GM12878 (cell line): ENCODE results near the gene AATF. TPM values are rescaled to one million over a fixed set of nuclear protein-coding genes. Genes with fewer than 3 reads are reported as not detected.

ENCODE experiments used
- ATAC-seq: fragments of 200-7000 bp; cut with Tn5 transposase; 3 replicates; pipeline ENCODE4 v1.9.1; 2020; ENCODE audit warnings: mild to moderate bottlenecking, moderate library complexity
- BruUV-seq: library from RNA; stranded (reverse); fragments of 400-500 nt; replicated peaks from 2 replicates; lab custom pipeline; 2021; lab: Mats Ljungman, UMichigan
- CTCF ChIA-PET: fragments of 300-600 bp; sonication (Branson Sonifier 250); formaldehyde crosslinking; extraction: SDS; loops from one replicate; lab custom pipeline; 2021; ENCODE audit warnings: inconsistent platforms; lab: Yijun Ruan, JAX
- POLR2A ChIA-PET: fragments of 350-600 bp; formaldehyde crosslinking; extraction: SDS; loops from one replicate; lab custom pipeline; 2021; ENCODE audit warnings: inconsistent platforms; lab: Charles Lee
- RAD21 ChIA-PET: fragments of 300-600 bp; sonication (Branson Sonifier 250); formaldehyde crosslinking; loops from one replicate; lab custom pipeline; 2023; ENCODE audit warnings: antibody characterized with exemption; ENCODE audit not compliant: unreplicated experiment; lab: Charles Lee
- SMC1A ChIA-PET: fragments of 300-600 bp; sonication (Branson Sonifier 250); formaldehyde crosslinking; loops from one replicate; lab custom pipeline; 2023; ENCODE audit not compliant: unreplicated experiment, uncharacterized antibody; lab: Charles Lee
- DNase-seq: peaks from one replicate; pipeline ENCODE4 v3.0.0-alpha.2; 2011; ENCODE audit warnings: low read depth, low spot score
- FAIRE-seq: peaks from 3 replicates; lab custom pipeline; 2011; peaks lifted over from hg19 to GRCh38; lab: Jason Lieb, UNC
- H2AFZ ChIP-seq: 2 replicates; pipeline ENCODE4 v1.6.0; 2011; ENCODE audit warnings: low read depth, low read length, control low read depth; ENCODE audit not compliant: control insufficient read depth
- H3K27ac ChIP-seq: 2 replicates; pipeline ENCODE4 v1.5.1; 2011; ENCODE audit warnings: control low read depth; ENCODE audit not compliant: control insufficient read depth, insufficient read depth
- H3K27me3 ChIP-seq, 2 experiments: replicated peaks in 1 of 2; 2 replicates each; pipeline versions ENCODE4 v1.6.0 to v1.6.1; 2011; ENCODE audit warnings: low read length in 1 of 2; ENCODE audit not compliant: control insufficient read depth in 2 of 2, insufficient read depth in 2 of 2
- H3K36me3 ChIP-seq, 2 experiments: 2 replicates each; pipeline ENCODE4 v1.5.1; 2011; ENCODE audit warnings: low read length in 1 of 2; ENCODE audit not compliant: control insufficient read depth in 2 of 2, insufficient read depth in 2 of 2
- H3K4me1 ChIP-seq: 2 replicates; pipeline ENCODE4 v1.6.1; 2011; ENCODE audit warnings: mild to moderate bottlenecking, low read length, moderate library complexity, mixed read lengths; ENCODE audit not compliant: control insufficient read depth, insufficient read depth
- H3K4me2 ChIP-seq: 2 replicates; pipeline ENCODE4 v1.6.0; 2011; ENCODE audit warnings: control low read depth; ENCODE audit not compliant: control insufficient read depth, insufficient read depth
- H3K4me3 ChIP-seq: fragments of 200-600 bp; sonication (generic); 2 replicates; pipeline ENCODE4 v1.5.1; 2016
- H3K79me2 ChIP-seq: 2 replicates; pipeline ENCODE4 v1.6.0; 2011; ENCODE audit warnings: low read length; ENCODE audit not compliant: control insufficient read depth, insufficient read depth
- H3K9ac ChIP-seq: 2 replicates; pipeline ENCODE4 v1.8.0; 2011; ENCODE audit warnings: low read length, control low read depth, mixed read lengths; ENCODE audit not compliant: control insufficient read depth, insufficient read depth
- H3K9me3 ChIP-seq: replicated peaks from 3 replicates; pipeline ENCODE4 v1.5.1; 2011; ENCODE audit warnings: mild to moderate bottlenecking, low read length; ENCODE audit not compliant: control insufficient read depth, insufficient read depth
- H4K20me1 ChIP-seq: 2 replicates; pipeline ENCODE4 v1.6.0; 2011; ENCODE audit not compliant: control insufficient read depth, insufficient read depth
- E2F4 ChIP-seq: IDR thresholded peaks from 2 replicates; pipeline ENCODE4 v1.6.1; 2012; ENCODE audit warnings: low read depth, low read length, improper control_type of control experiment
- IKZF1 ChIP-seq: fragments of 450-650 bp; conservative IDR thresholded peaks from 2 replicates; pipeline ENCODE4 v1.6.1; 2017; ENCODE audit warnings: antibody characterized with exemption, mild to moderate bottlenecking
- MYC ChIP-seq: IDR thresholded peaks from 2 replicates; pipeline ENCODE4 v1.6.1; 2011; ENCODE audit warnings: mild to moderate bottlenecking, low read length, moderate library complexity, inconsistent platforms; ENCODE audit not compliant: insufficient read depth, insufficient replicate concordance, insufficient read length, severe bottlenecking
- PAX5 ChIP-seq: IDR thresholded peaks from 2 replicates; pipeline ENCODE4 v1.6.1; 2011; ENCODE audit warnings: low read depth, low read length, borderline replicate concordance
- SPI1 ChIP-seq: IDR thresholded peaks from 2 replicates; pipeline ENCODE4 v1.6.1; 2011; ENCODE audit warnings: low read depth, mild to moderate bottlenecking, low read length, moderate library complexity, borderline replicate concordance; ENCODE audit not compliant: insufficient read depth
- STAT1 ChIP-seq: fragments of 450-650 bp; conservative IDR thresholded peaks from 2 replicates; pipeline ENCODE4 v1.6.1; 2014; ENCODE audit warnings: antibody characterized with exemption, mild to moderate bottlenecking
- USF1 ChIP-seq: IDR thresholded peaks from 2 replicates; pipeline ENCODE4 v1.6.1; 2011; ENCODE audit warnings: borderline replicate concordance, low read depth, mild to moderate bottlenecking, moderate library complexity, mixed read lengths, low read length; ENCODE audit not compliant: insufficient read depth; ENCODE audit errors: extremely low read length
- YBX1 ChIP-seq: fragments of 450-650 bp; IDR thresholded peaks from 2 replicates; pipeline ENCODE4 v1.6.1; 2016; ENCODE audit warnings: antibody characterized with exemption
- YY1 ChIP-seq: IDR thresholded peaks from 2 replicates; pipeline ENCODE4 v1.6.1; 2011; ENCODE audit warnings: low read depth, mild to moderate bottlenecking, low read length
- WGBS: methylation state at CpG from one replicate; pipeline ENCODE4 v1.1.6; 2016; ENCODE audit warnings: low lambda C conversion rate; ENCODE audit not compliant: insufficient replicate concordance, insufficient coverage; ENCODE audit errors: missing lambda C conversion rate; 5-methylcytosine and 5-hydroxymethylcytosine counted together
- in situ Hi-C: fragments of 300-500 bp; cut with MboI; formaldehyde crosslinking; loops from 9 replicates; pipeline ENCODE4 v1.14.3; 2018; ENCODE audit warnings: mixed read lengths
- intact Hi-C: fragments of 100-400 bp; cut with micrococcal nuclease; formaldehyde crosslinking; loops from one replicate; pipeline ENCODE4 v1.14.2; 2022; ENCODE audit not compliant: unreplicated experiment
- polyA plus RNA-seq, 11 experiments: library from polyadenylated mRNA; depleted of rRNA in 4 of 11; unstranded in 6 of 11; stranded (reverse) in 5 of 11; fragments of >200 nt; fragmentation: Nextera tagmentation in 4 of 11; fragmentation: Illumina TruSeq in 1 of 11; extraction: Ambion mirVana in 4 of 11; extraction: Trizol in 1 of 11; gene quantifications; 1 replicate in 1 of 11; 2 replicates in 10 of 11; pipeline versions ENCODE4 v1.2.1 to v1.2.3, GENCODE V29; 2011 to 2016; ENCODE audit warnings: inconsistent platforms in 2 of 11, missing spikeins in 2 of 11, low read depth in 1 of 11
- total RNA-seq, 4 experiments: library from RNA; depleted of rRNA in 3 of 4; stranded (reverse); fragments of >200 nt in 3 of 4; fragmentation: Illumina TruSeq in 1 of 4; extraction: Trizol in 1 of 4; gene quantifications; 2 replicates each; pipeline versions ENCODE4 v1.2.1 to v1.2.3, GENCODE V29; 2013 to 2021
- TF ChIP-seq, protein P1 (sequence below): fragments of 450-650 bp; IDR thresholded peaks from 2 replicates; pipeline ENCODE4 v1.6.1; 2017; ENCODE audit warnings: mild to moderate bottlenecking, low read depth, inconsistent platforms; ENCODE audit not compliant: poor library complexity, severe bottlenecking
- TF ChIP-seq, protein P2 (sequence below): IDR thresholded peaks from 2 replicates; pipeline ENCODE4 v1.6.1; 2012; ENCODE audit warnings: mild to moderate bottlenecking, low read depth, low read length

Gene AATF
- total and polyA plus RNA-seq, 10 of the 15 experiments (the other 5 are each of a cell fraction or from before 2014, with no cell fraction given), result 36.8 to 110 (median 77.9) TPM

- TF ChIP-seq, protein P1, sequence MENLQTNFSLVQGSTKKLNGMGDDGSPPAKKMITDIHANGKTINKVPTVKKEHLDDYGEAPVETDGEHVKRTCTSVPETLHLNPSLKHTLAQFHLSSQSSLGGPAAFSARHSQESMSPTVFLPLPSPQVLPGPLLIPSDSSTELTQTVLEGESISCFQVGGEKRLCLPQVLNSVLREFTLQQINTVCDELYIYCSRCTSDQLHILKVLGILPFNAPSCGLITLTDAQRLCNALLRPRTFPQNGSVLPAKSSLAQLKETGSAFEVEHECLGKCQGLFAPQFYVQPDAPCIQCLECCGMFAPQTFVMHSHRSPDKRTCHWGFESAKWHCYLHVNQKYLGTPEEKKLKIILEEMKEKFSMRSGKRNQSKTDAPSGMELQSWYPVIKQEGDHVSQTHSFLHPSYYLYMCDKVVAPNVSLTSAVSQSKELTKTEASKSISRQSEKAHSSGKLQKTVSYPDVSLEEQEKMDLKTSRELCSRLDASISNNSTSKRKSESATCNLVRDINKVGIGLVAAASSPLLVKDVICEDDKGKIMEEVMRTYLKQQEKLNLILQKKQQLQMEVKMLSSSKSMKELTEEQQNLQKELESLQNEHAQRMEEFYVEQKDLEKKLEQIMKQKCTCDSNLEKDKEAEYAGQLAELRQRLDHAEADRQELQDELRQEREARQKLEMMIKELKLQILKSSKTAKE, result no peak
- no peak for TF ChIP-seq USF1
- no peak for TF ChIP-seq IKZF1
- no peak for TF ChIP-seq YBX1
Measured at GRCh38 chr17:37045351-37045922, 96.7 kb downstream of the AATF start (continued).

GRCh38 chr17:37047631-37048104 lies 98.9 kb downstream of the AATF start:
- Histone ChIP-seq H3K27ac (no peak overlapping the region), H3K9me3 (no peaks in the 10 kb centered on the region), H3K79me2 (no peaks in the 10 kb centered on the region), H3K4me2 (no peak overlapping the region), H2AFZ (no peak overlapping the region), H3K9ac (no peak overlapping the region), H4K20me1 (no peaks in the 10 kb centered on the region; the same call in 1 of the 2 replicates), H3K36me3 (peaks cover 12 to 20% of the 10 kb centered on the region in 2 experiments; a peak in 3 of 4 replicates), H3K27me3 (no peaks in the 10 kb centered on the region), H3K4me1 (no peaks in the 10 kb centered on the region), H3K4me3 (no peak overlapping the region)
- DNase-seq, result peak; percentile 17
- intact Hi-C loops (loop anchor here (1.0 kb wide), 1 partner anchor 418 kb away; no protein-coding TSS in a partner anchor), in situ Hi-C loops (no loop called here)
- POLR2A ChIA-PET, result interaction anchor here (0.6 to 1.3 kb wide), 3 partner anchors 8 to 446 kb away, joined by 3 to 5 read pairs (median 3); partner anchors contain the start of gene MRM1
- CTCF ChIA-PET, result interaction anchor here (0.6 to 7.0 kb wide), 59 partner anchors 9 to 562 kb away, joined by 3 to 76 read pairs (median 4); partner anchors contain the start of genes AATF and MRM1
- BruUV-seq, result no TSS peak
- RAD21 ChIA-PET, result interaction anchor here (0.6 to 4.8 kb wide), 12 partner anchors 10 to 517 kb away, joined by 3 to 34 read pairs (median 4); partner anchors contain the start of gene MRM1
- WGBS, result 4% methylated on average over 9 of the region's 9 CpGs
- FAIRE-seq, result no peak
- peak; percentile 95 for ATAC-seq
- SMC1A ChIA-PET, result interaction anchor here (0.7 to 2.8 kb wide), 18 partner anchors 9 to 445 kb away, joined by 3 to 29 read pairs (median 4); partner anchors contain the start of gene MRM1
- no peak for TF ChIP-seq MYC
- TF ChIP-seq PAX5, result no peak
- no peak for TF ChIP-seq STAT1
- TF ChIP-seq, protein P2, sequence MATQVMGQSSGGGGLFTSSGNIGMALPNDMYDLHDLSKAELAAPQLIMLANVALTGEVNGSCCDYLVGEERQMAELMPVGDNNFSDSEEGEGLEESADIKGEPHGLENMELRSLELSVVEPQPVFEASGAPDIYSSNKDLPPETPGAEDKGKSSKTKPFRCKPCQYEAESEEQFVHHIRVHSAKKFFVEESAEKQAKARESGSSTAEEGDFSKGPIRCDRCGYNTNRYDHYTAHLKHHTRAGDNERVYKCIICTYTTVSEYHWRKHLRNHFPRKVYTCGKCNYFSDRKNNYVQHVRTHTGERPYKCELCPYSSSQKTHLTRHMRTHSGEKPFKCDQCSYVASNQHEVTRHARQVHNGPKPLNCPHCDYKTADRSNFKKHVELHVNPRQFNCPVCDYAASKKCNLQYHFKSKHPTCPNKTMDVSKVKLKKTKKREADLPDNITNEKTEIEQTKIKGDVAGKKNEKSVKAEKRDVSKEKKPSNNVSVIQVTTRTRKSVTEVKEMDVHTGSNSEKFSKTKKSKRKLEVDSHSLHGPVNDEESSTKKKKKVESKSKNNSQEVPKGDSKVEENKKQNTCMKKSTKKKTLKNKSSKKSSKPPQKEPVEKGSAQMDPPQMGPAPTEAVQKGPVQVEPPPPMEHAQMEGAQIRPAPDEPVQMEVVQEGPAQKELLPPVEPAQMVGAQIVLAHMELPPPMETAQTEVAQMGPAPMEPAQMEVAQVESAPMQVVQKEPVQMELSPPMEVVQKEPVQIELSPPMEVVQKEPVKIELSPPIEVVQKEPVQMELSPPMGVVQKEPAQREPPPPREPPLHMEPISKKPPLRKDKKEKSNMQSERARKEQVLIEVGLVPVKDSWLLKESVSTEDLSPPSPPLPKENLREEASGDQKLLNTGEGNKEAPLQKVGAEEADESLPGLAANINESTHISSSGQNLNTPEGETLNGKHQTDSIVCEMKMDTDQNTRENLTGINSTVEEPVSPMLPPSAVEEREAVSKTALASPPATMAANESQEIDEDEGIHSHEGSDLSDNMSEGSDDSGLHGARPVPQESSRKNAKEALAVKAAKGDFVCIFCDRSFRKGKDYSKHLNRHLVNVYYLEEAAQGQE, result no peak
- TF ChIP-seq SPI1, result no peak
- TF ChIP-seq E2F4, result no peak
- peak; percentile 73 for TF ChIP-seq YY1
